ENCODE data around the gene MSI1.
A peak's percentile ranks its signal among the peaks of the same experiment; 100 is the strongest.

Gene MSI1

GRCh38 chr12:120356567-120357030, 12.4 kb downstream of the MSI1 start:
- no peak overlapping the region for H3K4me3 Mint-ChIP-seq
- peak overlapping the region in 2 of 3 experiments; percentile 8 to 16 for H3K27ac Mint-ChIP-seq
- peaks cover 15% of the 10 kb centered on the region for H3K4me1 Mint-ChIP-seq
- peaks cover 57% of the 10 kb centered on the region for H3K36me3 Mint-ChIP-seq (ENCODE audit: low read depth)
- peak; percentile 80 to 86 (median 85) for TF ChIP-seq CTCF (IDR thresholded peaks at IDR 0.05; ENCODE audit: unreplicated experiment in 3 of 3)
- no peaks in the 10 kb centered on the region for H3K9me3 Mint-ChIP-seq
- H3K27me3 Mint-ChIP-seq (ENCODE audit: low read depth), result no peaks in the 10 kb centered on the region

- Mint-ChIP-seq H3K9me3 (no peaks in the 10 kb centered on the region), H3K27me3 (ENCODE audit: low read depth) (no peaks in the 10 kb centered on the region), H3K4me3 (no peak overlapping the region), H3K4me1 (peaks cover 5% of the 10 kb centered on the region), H3K36me3 (ENCODE audit: low read depth) (peaks cover 62% of the 10 kb centered on the region), H3K27ac (no peak overlapping the region)
- TF ChIP-seq CTCF (IDR thresholded peaks at IDR 0.05; ENCODE audit: unreplicated experiment in 3 of 3), result no peak
These were observed 15.2 kb downstream of the MSI1 start for GRCh38 chr12:120353556-120354317.

- Mint-ChIP-seq H3K27me3 (ENCODE audit: low read depth) (no peaks in the 10 kb centered on the region), H3K4me1 (peaks cover 3% of the 10 kb centered on the region), H3K27ac (no peak overlapping the region), H3K36me3 (ENCODE audit: low read depth) (peaks cover 59% of the 10 kb centered on the region), H3K4me3 (no peak overlapping the region), H3K9me3 (no peaks in the 10 kb centered on the region)
- no peak for TF ChIP-seq CTCF (IDR thresholded peaks at IDR 0.05; ENCODE audit: unreplicated experiment in 3 of 3)
These were observed 15.8 kb downstream of the MSI1 start for GRCh38 chr12:120353136-120353535.

- no peaks in the 10 kb centered on the region for H3K9me3 Mint-ChIP-seq
- no peaks in the 10 kb centered on the region for H3K4me1 Mint-ChIP-seq
- no peak for TF ChIP-seq CTCF (IDR thresholded peaks at IDR 0.05; ENCODE audit: unreplicated experiment in 3 of 3)
- no peak overlapping the region for H3K4me3 Mint-ChIP-seq
- peaks cover 52% of the 10 kb centered on the region for H3K36me3 Mint-ChIP-seq (ENCODE audit: low read depth)
- H3K27ac Mint-ChIP-seq, result no peak overlapping the region
- no peaks in the 10 kb centered on the region for H3K27me3 Mint-ChIP-seq (ENCODE audit: low read depth)
These were observed 16.8 kb downstream of the MSI1 start for GRCh38 chr12:120352117-120352516.

- TF ChIP-seq CTCF (IDR thresholded peaks at IDR 0.05; ENCODE audit: unreplicated experiment in 3 of 3), result no peak
- Mint-ChIP-seq H3K9me3 (no peaks in the 10 kb centered on the region), H3K4me3 (no peak overlapping the region), H3K4me1 (no peaks in the 10 kb centered on the region), H3K36me3 (ENCODE audit: low read depth) (peaks cover 45% of the 10 kb centered on the region), H3K27ac (no peak overlapping the region), H3K27me3 (ENCODE audit: low read depth) (no peaks in the 10 kb centered on the region)
These were observed 18.2 kb downstream of the MSI1 start for GRCh38 chr12:120350576-120351350.

Data from nephron (organoid).